HG02938 (cell line): ENCODE data around the gene BLVRA.
"Not testable (repeated sequence)": the region's sequence is repeated elsewhere in the genome, so short reads cannot be mapped to it uniquely, and the experiment has no call there.

ENCODE experiments used
- ATAC-seq: cut with Tn5 transposase; IDR thresholded peaks from one replicate; pipeline ENCODE4 v1.9.1; 2021; ENCODE audit warnings: mild to moderate bottlenecking, moderate library complexity; ENCODE audit not compliant: unreplicated experiment

BLVRA gene

DNA sequence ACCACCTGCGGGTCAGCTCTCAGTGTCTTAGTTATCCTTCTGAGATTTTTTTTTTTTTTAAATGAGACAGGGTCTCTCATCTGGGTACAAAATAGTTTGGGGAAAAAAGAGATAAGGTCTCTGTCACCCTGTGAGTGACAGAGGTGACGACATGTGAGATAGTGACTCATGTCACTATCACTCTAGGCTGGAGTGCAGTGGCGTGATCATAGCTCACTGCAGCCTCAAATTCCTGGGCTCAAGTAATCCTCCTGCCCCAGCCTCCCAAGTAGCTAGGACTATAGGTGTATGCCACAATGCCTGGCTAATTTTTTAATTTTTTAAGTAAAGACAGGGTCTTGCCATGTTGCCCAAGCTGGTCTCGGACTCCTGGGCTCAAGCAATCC, 10.4 kb downstream of the BLVRA start:
- ATAC-seq = no peak

DNA sequence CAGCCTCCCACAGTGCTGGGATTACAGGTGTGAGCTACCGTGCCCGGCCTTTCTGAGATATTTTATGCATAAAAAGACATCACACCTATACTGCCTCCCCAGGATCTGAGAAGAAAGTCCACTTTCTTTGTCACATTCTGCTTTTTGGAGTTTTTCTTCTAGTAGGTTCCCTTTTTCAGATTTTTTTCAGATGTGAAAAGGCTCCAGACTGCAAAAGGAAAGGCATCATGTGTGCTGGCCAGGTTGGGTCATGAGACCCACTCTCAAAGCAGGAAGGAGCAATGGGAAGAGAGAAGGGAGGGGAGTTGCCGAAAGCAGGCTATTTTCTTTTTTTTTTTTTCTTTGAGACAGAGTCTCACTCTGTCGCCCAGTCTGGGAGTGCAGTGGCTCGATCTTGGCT, 10.8 kb downstream of the BLVRA start:
- ATAC-seq = no peak

DNA sequence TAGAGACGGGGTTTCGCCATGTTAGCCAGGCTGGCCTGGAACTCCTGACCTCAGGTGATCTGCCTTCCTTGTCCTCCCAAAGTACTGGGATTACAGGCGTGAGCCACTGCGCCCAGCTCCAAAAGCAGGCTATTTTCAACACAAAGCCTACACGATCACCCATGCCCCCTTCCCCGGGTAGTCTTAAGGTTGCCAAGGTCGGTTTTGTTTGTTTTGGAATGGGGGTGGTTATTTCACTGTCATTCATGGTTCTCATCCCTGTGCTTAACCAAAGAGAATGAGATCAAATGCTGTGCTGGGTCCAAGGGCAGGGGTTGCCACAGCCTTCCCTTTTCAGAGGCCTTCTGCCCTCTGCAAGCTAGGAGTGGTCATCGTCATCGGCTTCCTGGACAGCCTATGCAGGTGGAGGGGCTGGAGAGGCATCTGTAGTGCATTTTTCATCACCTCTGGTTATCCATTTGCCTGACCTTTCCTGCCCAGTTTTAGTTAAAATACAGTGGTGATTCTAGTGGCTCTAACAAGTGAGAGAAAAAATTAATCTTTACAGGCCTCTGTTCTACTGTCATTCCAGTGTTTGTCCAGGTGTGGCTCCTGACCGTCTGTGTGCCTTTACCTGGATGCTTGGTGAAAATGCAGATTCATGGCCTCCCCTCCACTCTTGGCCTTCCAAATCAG, 11.4 kb downstream of the BLVRA start:
- no peak for ATAC-seq

DNA sequence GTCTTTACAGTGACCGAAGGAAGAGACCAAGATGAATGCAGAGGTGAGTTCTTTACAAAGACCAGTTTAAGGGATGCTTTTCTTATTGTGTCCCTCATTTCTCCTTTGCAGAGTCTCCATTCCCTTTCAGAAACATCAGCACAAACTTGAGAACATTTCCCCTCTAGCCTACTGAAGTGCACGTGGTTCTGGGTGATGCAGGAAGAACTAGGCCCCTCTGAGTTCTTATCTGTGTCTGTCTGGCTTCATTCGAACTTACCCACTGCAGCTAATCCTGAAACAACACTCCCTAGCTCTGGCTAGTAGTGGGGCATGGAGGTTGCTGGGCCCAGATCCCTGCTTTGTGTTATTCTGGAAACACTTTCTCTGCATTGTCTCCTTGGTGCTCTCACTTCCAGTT, 12.6 kb downstream of the BLVRA start:
- ATAC-seq = no peak

DNA sequence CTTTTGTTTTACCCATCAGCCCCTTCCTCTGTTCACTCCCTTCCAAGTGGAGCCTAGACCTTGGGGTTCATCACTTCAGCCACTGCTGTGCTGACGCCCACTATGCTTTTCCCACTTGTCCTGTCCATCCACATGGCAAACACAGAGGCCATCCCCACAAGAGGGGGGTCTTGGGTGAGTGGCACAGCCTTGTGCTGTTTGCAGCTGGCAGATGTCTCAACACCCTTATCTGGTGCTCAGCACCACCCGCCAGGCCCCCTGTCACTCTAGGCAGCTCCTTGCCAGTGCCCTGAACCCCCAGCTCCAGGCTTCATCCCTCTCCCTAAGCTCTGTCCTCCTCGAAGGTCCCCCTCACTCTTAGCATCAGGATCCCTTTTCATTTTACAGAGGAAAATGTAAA, 13.1 kb downstream of the BLVRA start:
- ATAC-seq = no peak

DNA sequence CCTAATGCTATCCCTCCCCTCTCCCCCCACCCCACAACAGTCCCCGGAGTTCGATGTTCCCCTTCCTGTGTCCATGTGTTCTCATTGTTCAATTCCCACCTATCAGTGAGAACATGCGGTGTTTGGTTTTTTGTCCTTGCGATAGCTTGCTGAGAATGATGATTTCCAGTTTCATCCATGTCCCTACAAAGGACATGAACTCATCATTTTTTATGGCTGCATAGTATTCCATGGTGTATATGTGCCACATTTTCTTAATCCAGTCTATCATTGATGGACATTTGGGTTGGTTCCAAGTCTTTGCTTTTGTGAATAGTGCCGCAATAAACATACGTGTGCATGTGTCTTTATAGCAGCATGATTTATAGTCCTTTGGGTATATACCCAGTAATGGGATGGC, 14.8 kb downstream of the BLVRA start:
- not testable (repeated sequence) for ATAC-seq

DNA sequence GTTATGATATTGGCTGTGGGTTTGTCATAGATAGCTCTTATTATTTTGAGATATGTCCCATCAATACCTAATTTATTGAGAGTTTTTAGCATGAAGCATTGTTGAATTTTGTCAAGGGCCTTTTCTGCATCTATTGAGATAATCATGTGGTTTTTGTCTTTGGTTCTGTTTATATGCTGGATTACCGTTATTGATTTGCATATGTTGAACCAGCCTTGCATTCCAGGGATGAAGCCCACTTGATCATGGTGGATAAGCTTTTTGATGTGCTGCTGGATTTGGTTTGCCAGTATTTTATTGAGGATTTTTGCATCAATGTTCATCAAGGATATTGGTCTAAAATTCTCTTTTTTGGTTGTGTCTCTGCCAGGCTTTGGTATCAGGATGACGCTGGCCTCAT, 16.8 kb downstream of the BLVRA start:
- ATAC-seq = not testable (repeated sequence)

DNA sequence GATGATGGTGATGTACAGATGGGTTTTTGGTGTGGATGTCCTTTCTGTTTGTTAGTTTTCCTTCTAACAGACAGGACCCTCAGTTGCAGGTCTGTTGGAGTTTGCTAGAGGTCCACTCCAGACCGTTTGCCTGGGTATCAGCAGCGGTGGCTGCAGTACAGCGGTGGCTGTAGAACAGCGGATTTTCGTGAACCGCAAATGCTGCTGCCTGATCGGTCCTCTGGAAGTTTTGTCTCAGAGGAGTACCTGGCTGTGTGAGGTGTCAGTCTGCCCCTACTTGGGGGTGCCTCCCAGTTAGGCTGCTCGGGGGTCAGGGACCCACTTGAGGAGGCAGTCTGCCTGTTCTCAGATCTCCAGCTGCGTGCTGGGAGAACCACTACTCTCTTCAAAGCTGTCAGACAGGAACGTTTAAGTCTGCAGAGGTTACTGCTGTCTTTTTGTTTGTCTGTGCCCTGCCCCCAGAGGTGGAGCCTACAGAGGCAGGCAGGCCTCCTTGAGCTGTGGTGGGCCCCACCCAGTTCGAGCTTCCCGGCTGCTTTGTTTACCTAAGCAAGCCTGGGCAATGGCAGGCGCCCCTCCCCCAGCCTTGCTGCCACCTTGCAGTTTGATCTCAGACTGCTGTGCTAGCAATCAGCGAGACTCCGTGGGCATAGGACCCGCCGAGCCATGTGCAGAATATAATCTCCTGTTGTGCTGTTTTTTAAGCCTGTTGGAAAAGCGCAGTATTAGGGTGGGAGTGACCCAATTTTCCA, 20.0 kb downstream of the BLVRA start:
- ATAC-seq = not testable (repeated sequence)

DNA sequence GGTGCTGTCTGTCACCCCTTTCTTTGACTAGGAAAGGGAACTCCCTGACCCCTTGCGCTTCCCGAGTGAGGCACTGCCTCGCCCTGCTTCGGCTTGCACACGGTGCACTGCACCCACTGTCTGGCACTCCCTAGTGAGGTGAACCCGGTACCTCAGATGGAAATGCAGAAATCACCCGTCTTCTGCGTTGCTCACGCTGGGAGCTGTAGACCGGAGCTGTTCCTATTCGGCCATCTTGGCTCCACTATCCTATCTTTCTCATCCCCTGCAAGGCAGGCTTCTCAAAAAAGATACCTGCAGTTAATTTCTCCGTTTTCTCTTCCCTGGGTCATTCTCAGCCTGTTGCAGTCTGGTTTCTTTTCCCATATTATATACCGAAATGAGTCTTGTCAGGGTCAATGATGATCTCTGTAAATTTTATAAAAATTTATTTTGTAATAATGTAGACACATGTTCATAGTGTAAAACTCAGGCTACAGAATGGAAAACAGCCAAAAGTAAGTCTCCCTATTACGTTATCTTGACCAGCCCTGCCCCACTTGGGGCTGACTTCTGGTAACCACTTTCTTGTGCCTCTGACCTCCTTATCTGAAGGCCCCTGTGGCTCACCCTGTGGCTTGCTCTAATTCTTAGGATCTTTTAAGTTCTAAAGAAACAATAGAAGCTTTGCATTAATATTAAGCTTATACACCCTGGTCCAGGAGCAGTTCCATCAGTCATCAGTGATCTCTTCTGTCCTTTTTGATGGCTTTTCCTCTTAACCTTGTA, 20.7 kb downstream of the BLVRA start:
- ATAC-seq = no peak

DNA sequence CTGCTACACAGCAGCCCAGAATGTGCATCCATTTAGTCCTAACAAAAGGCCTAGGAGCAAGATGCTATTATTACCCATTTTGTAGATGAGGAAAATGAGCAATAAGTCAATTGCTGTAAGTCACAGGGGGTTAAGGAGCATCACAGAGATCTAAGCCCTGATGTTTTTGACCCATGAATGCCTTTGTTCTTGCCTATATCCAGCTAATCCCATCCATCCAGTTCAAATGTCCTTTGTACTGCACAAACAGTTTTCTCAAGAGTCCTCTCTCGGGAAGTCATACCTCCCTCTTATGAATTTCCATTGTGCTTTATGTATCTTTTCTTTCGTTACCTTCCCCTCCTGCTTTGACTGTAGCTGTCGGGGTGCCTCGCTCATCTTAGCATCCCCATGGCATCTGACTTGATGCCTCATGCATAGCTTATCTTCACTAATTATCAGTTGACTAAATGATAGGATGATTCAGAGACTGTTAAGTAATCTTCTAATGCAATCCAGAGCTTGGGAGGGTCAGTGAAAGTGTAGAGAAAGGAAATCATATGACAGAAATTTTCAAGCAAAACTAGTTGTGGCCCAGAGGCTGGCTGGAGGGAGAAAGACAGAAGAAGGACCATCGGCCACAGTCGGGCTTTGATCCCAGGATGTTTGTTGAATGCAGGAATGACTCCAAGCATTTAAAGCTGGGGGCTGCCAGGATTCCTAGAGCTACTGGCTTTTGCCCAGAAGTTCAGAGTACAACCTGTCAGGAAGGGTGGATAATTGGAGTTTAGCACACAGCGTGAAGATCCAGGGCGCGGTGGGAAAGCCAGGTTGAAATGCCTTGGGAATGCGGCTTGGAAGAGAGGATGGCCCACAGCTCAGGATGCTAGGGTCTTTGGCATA, 23.5 kb downstream of the BLVRA start:
- no peak for ATAC-seq

DNA sequence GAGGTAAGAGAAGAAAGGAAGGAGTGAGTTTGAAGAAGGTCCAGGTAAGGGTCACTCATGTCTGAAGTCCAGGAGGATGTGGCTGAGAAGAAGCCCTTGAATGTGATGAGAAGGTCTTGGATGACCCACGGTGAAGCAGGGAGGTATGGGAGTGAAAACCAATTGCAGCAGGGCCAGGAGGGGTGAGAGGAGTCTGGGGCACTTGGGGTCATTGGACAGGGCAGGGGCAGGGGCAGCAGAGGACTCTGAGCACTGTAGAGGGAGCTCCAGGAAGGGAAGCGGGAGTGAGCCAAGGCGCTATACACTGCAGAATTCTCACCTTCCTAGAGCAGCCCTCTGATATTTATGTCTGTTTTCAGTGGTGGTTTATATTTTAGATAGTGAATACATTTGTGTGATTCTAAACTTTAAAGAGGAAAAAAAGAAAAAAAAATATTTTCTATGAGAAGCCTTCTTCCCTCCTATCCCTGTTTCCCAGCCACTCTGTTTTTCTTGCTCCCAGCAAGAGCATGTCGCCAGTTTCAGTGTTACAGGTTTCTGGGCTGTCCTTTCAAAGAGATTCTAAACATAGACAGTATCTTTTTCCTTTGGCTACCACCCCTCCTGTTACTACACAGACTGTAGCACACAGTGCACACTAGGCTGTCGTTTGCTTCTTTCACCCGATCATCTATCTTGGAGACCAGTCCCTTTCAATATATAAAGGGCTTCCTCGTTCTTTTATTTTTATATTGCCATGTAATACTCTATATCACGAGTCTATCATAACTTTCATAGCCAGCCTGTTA, 24.5 kb downstream of the BLVRA start:
- no peak for ATAC-seq

DNA sequence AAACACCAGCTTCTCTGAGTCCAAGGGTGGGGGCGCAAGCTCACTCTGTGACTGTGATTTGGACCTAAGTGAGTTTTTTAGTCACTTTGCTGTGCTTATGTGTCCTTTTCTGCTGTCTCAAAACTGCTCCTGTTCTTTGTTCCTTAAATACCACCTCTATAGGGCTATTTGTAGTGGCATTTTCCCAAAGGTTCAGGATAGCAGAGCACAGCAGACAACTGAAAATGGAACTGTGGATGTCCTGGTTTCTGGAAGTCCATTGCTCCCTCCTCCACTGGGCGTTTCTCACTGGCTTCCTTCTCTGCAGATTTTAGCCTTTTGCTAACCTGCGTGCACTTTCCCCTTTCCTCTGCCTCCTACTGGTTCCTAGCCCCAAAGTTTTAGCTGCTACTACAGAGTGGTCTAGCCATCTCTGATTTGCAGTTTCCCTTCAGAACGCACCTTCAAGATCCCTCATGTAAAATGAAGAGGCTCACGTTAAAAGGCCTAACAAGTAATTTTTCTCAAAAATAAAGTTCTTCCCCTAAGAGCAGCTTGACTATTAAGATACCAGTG, 25.6 kb downstream of the BLVRA start:
- ATAC-seq = peak; percentile 17

DNA sequence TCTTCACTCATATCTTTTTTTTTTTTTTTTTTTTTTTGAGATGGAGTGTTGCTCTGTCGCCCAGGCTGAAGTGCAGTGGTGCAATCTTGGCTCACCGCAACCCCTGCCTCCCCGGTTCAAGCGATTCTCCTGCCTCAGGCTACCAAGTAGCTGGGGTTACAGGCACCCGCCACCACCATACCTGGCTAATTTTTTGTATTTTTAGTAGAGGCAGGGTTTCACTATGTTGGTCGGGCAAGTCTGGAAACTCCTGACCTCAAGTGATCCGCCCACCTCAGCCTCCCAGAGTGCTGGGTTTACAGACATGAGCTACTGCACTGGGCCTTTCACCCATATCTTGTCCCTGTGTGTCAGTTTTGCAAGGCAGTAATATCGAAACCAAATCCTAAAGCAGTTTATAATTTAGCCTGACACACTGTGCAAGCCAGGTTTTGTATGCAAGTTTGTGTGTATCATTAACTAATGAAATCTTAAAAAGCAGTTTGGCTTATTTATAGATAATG, 26.2 kb downstream of the BLVRA start:
- ATAC-seq = peak; percentile 94

DNA sequence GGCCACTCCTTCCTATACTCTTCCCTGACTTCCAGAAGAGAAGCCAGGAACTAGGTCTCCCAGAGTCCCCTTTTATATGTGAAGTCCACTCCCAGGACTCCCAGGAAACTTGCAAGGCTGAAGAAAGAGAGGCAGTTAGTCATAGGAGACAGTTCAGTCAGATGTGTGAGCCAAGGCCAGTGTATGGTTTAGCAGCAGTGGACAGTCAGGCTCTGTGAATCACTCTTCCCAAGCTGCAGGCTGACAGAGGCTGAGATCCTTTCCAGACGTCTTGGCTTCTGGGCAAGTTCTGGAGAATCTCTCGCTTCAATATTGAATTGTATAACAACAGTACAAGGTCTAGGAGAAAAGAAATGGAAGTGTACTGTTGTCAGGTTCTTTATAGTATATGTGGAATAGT, 26.9 kb downstream of the BLVRA start:
- ATAC-seq = no peak

DNA sequence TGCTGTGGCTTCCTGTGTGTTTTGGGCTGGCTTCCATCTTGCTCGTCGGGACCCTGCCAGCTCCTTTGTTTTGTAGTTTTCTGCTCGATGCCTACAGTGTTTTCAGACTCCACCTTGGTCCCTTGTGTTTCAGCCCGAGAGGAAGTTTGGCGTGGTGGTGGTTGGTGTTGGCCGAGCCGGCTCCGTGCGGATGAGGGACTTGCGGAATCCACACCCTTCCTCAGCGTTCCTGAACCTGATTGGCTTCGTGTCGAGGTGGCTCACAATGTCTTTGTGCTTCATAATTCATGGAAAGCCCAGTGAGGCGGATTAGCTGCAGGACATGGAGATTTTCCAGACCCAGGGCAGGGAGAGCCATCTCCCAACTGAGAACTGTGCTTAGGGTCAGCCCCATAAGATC, 29.3 kb downstream of the BLVRA start:
- ATAC-seq = no peak

DNA sequence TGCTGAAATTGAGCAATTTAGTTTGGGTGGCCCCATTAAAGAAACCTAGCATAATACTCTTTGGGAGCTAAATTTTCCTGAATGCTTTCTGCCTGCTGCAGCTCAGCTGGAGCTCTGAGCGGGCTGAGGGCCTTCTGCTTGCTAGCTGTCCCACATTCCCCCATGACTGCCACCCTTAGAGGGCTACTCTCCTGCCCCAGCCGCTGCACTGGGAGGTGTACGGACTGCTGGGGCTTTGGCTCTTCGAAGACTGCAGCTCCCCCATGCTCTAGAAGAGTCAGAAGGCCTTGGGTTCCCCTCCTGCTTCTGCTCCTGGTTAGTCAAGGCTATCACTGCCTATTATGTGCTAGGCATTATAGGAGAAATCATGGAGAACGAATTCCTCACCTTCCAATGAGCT, 31.5 kb downstream of the BLVRA start:
- ATAC-seq = no peak

DNA sequence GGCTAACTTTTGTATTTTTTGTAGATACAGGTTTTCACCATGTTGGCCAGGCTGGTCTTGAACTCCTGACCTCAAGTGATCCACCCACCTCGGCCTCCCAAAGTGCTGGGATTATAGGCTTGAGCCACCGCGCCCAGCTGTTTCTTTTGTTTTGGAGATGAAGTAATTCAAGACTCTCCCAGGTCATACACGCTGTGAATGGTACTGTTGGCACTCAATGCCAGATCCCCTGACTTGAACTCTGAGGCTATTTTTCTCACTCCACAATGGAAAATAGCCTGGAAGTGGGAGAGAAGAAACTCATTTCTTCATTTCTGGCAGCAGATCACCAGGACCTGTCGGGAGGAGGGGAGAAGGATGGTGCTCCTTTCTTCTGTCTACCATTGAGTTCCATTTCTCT, 32.4 kb downstream of the BLVRA start:
- ATAC-seq = no peak

DNA sequence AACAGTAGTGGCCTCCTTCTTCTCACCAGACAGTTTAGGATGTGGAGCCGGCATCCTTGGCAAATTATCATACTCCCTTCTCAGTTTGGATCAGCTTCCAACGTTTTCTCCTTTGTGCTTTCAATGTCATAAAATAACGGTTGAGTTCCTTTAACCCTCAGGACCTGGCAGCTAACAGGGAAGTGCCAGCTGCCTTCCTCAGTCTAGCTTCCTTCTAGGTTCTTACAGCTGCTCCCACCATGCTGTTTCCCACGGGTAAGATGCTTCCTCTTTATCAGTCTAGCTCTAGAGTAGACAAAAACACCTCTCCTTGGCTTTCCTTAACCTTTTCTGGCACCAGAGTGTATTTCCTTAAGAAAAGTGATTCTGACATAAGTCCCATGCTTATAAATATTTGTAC, 33.2 kb downstream of the BLVRA start:
- ATAC-seq = no peak

DNA sequence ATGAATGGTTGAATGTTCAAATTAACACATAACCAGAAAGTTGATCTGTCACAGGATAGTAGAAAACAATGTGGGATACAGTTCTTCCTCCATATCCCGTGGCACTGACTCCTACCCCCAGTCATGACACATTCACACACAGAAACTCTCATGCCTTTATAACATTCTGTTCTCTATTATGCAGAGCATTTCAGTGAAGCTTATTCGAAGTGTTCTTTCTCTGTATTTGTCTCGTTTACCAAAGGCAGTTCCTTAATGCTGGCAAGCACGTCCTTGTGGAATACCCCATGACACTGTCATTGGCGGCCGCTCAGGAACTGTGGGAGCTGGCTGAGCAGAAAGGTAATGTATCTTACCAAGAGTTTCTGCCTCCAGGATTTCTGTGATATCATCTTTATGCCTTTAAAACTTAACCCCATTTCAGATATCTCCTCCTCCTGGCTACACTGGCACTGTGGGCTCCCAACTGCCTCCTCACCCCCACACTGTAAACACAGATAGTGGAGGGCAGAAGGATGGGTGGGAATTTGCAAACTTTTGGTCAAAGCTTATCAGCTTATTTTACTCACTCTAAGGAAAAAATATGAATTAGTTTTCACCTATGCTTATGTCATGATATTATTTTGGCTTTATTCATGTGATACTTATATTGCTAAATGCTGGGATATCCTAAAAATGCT, 34.1 kb downstream of the BLVRA start:
- ATAC-seq = no peak
